OCI-LY7 (cell line): ENCODE results near the gene IQGAP2. TPM values are rescaled to one million over a fixed set of nuclear protein-coding genes. Genes with fewer than 3 reads are reported as not detected.

Source experiments
- BruUV-seq: library from RNA; stranded (reverse); fragments of 400-500 nt; replicated peaks from 2 replicates; lab custom pipeline; 2021; lab: Mats Ljungman, UMichigan
- CTCF ChIA-PET: fragments of 300-600 bp; sonication (Branson Sonifier 250); formaldehyde crosslinking; loops from one replicate; lab custom pipeline; 2022; ENCODE audit warnings: antibody characterized with exemption; ENCODE audit not compliant: unreplicated experiment; lab: Charles Lee
- POLR2A ChIA-PET: fragments of 300-600 bp; sonication (Branson Sonifier 250); formaldehyde crosslinking; loops from one replicate; lab custom pipeline; 2022; ENCODE audit warnings: antibody characterized with exemption; lab: Charles Lee
- DNase-seq: peaks from one replicate; pipeline ENCODE4 v3.0.0-alpha.2; 2015; ENCODE audit warnings: low spot score
- H2AFZ ChIP-seq: fragments of 200-600 bp; sonication (generic), shearing (Covaris generic); 2 replicates; pipeline ENCODE4 v1.6.1; 2014; ENCODE audit warnings: mild to moderate bottlenecking, antibody characterized with exemption, low read length, moderate library complexity
- H3K27ac ChIP-seq: fragments of 200-600 bp; sonication (generic); 2 replicates; pipeline ENCODE4 v1.5.1; 2014; ENCODE audit warnings: mixed run types, low read depth, mild to moderate bottlenecking, moderate library complexity, low read length, inconsistent platforms; ENCODE audit not compliant: poor library complexity, severe bottlenecking
- H3K36me3 ChIP-seq: fragments of 200-600 bp; sonication (generic); 2 replicates; pipeline ENCODE4 v1.6.1; 2014; ENCODE audit warnings: mild to moderate bottlenecking, antibody characterized with exemption, low read length, moderate library complexity, mixed read lengths; ENCODE audit not compliant: insufficient read depth
- H3K4me1 ChIP-seq: fragments of 200-600 bp; sonication (generic); 2 replicates; pipeline ENCODE4 v1.5.1; 2014; ENCODE audit warnings: mild to moderate bottlenecking, low read length; ENCODE audit not compliant: insufficient read depth, poor library complexity, severe bottlenecking
- H3K4me2 ChIP-seq: fragments of 200-600 bp; sonication (generic); 2 replicates; pipeline ENCODE4 v1.6.1; 2014; ENCODE audit warnings: mild to moderate bottlenecking, low read length
- H3K4me3 ChIP-seq: fragments of 200-600 bp; sonication (generic); 2 replicates; pipeline ENCODE4 v1.5.1; 2014; ENCODE audit warnings: mild to moderate bottlenecking, low read depth, low read length; ENCODE audit not compliant: poor library complexity, severe bottlenecking
- H3K79me2 ChIP-seq: fragments of 200-600 bp; sonication (generic); 2 replicates; pipeline ENCODE4 v1.6.1; 2016; ENCODE audit warnings: low read depth, mild to moderate bottlenecking, low read length, moderate library complexity, mixed read lengths; ENCODE audit not compliant: insufficient read depth
- H3K9me2 ChIP-seq: fragments of 200-600 bp; sonication (generic); 2 replicates; pipeline ENCODE4 v1.6.1; 2016; ENCODE audit warnings: mild to moderate bottlenecking, low read length, mixed read lengths; ENCODE audit not compliant: insufficient read depth
- H3K9me3 ChIP-seq: fragments of 200-600 bp; sonication (generic); 2 replicates; pipeline ENCODE4 v1.6.1; 2014; ENCODE audit warnings: mild to moderate bottlenecking, mixed run types, low read length, mixed read lengths
- H4K20me1 ChIP-seq: fragments of 200-600 bp; sonication (generic); 2 replicates; pipeline ENCODE4 v1.6.1; 2014; ENCODE audit warnings: mild to moderate bottlenecking, antibody characterized with exemption, low read length, moderate library complexity, mixed read lengths; ENCODE audit not compliant: insufficient read depth
- CTCF ChIP-seq: fragments of 200-600 bp; sonication (generic); conservative IDR thresholded peaks from 2 replicates; pipeline ENCODE4 v1.5.1; 2014; ENCODE audit warnings: mild to moderate bottlenecking, antibody characterized with exemption, low read length, moderate library complexity, mixed read lengths
- EZH2phosphoT487 ChIP-seq: fragments of 200-600 bp; sonication (generic); IDR thresholded peaks from 2 replicates; pipeline ENCODE4 v1.6.1; 2018; ENCODE audit warnings: low read depth, borderline replicate concordance, mild to moderate bottlenecking, mixed run types, antibody characterized with exemption, low read length, moderate library complexity, mixed read lengths
- intact Hi-C: fragments of 100-400 bp; cut with micrococcal nuclease; formaldehyde crosslinking; loops from one replicate; pipeline ENCODE4 v1.10.0; 2022; ENCODE audit not compliant: unreplicated experiment
- total RNA-seq, 2 experiments: library from RNA; depleted of rRNA in 1 of 2; stranded (reverse); fragments of >200 nt in 1 of 2; shearing (Covaris generic) in 1 of 2; gene quantifications; 2 replicates each; pipeline ENCODE4 v1.2.3, GENCODE V29; 2014 to 2022

Gene IQGAP2
- total RNA-seq, 2 experiments from 2014 or later, result 30.0 to 50.2 TPM

GRCh38 chr5:76595755-76596481, 192.8 kb downstream of the IQGAP2 start:
- Histone ChIP-seq H3K27ac (no peak overlapping the region), H3K9me3 (no peaks in the 10 kb centered on the region), H3K79me2 (no peaks in the 10 kb centered on the region), H3K36me3 (peaks cover 57% of the 10 kb centered on the region), H3K9me2 (no peaks in the 10 kb centered on the region), H3K4me2 (no peak overlapping the region), H4K20me1 (no peaks in the 10 kb centered on the region), H3K4me3 (no peak overlapping the region), H2AFZ (no peak overlapping the region), H3K4me1 (no peaks in the 10 kb centered on the region)
- TF ChIP-seq CTCF, result no peak
- no peak for TF ChIP-seq EZH2phosphoT487
- ChIA-PET CTCF (no interaction called here), POLR2A (interaction anchor here (0.6 to 0.7 kb wide), 2 partner anchors 10 to 347 kb away, joined by 3 to 5 read pairs; no protein-coding TSS in a partner anchor)
- DNase-seq, result no peak
- intact Hi-C loops, result no loop called here
- no TSS peak for BruUV-seq

DNA sequence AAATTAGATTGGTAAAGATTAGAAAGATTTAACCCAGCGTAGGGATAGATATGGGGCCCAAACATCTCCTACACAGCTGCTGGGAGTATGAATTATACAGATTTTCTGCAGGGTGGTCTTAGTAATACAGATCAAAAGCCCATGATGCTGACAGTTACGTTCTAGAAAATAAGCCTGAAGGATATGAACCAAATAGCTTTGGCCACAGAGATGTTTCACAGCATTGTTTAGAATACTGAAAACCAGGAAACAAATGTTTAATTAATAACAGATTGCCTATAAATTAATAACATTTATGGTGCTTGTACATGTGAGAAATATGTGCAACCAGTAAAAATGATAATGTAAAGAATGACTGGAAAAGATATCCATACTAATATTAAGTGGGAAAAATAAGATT, 195.4 kb downstream of the IQGAP2 start:
- no peak for DNase-seq
- H3K79me2 ChIP-seq, result no peaks in the 10 kb centered on the region
- no peak overlapping the region for H3K4me3 ChIP-seq
- no TSS peak for BruUV-seq
- no peaks in the 10 kb centered on the region for H3K9me3 ChIP-seq
- intact Hi-C loops, result no loop called here
- ChIA-PET CTCF (no interaction called here), POLR2A (interaction anchor here (0.8 kb wide), 1 partner anchor 10 kb away, joined by 6 read pairs; no protein-coding TSS in a partner anchor)
- H3K9me2 ChIP-seq, result no peaks in the 10 kb centered on the region
- no peaks in the 10 kb centered on the region for H4K20me1 ChIP-seq
- no peak overlapping the region for H3K27ac ChIP-seq
- H3K36me3 ChIP-seq, result peaks cover 55% of the 10 kb centered on the region
- no peak for TF ChIP-seq CTCF
- TF ChIP-seq EZH2phosphoT487, result no peak
- no peak overlapping the region for H3K4me2 ChIP-seq
- no peak overlapping the region for H2AFZ ChIP-seq
- no peaks in the 10 kb centered on the region for H3K4me1 ChIP-seq

DNA sequence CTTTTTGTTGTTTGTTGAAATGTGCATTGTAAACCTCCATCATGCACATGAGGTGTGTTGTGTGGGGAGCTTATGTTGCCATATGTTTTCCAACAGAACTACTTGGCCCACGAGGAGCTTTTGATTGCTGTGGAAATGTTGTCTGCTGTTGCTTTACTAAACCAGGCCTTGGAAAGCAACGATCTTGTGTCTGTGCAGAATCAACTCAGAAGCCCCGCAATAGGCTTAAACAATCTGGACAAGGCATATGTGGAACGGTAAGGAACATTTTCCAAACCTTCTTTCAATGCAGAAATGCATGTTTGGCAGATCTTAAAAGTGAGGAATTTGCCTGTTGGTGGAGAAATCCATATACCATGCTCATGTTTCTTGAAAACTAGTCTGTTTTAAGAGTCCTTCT, 197.6 kb downstream of the IQGAP2 start:
- Histone ChIP-seq H3K9me3 (no peaks in the 10 kb centered on the region), H3K9me2 (no peaks in the 10 kb centered on the region), H3K4me2 (no peak overlapping the region), H4K20me1 (no peaks in the 10 kb centered on the region), H3K27ac (no peak overlapping the region), H3K4me1 (peaks cover 2% of the 10 kb centered on the region), H2AFZ (no peak overlapping the region), H3K36me3 (peaks cover 67% of the 10 kb centered on the region), H3K4me3 (no peak overlapping the region), H3K79me2 (no peaks in the 10 kb centered on the region)
- ChIA-PET POLR2A (interaction anchor here (1.4 kb wide), 1 partner anchor 8 kb away, joined by 5 read pairs; no protein-coding TSS in a partner anchor), CTCF (interaction anchor here (0.9 kb wide), 1 partner anchor 53 kb away, joined by 3 read pairs; no protein-coding TSS in a partner anchor)
- intact Hi-C loops, result loop anchor here (1.0 to 10.0 kb wide), 3 partner anchors 41 to 414 kb away; no protein-coding TSS in a partner anchor
- BruUV-seq, result no TSS peak
- no peak for TF ChIP-seq CTCF
- TF ChIP-seq EZH2phosphoT487, result no peak
- DNase-seq, result no peak
